HG03108 (cell line): Measurements from ENCODE around the gene PEAK1.
"Not testable (repeated sequence)": the region's sequence is repeated elsewhere in the genome, so short reads cannot be mapped to it uniquely, and the experiment has no call there.

Experiments used
- ATAC-seq: cut with Tn5 transposase; IDR thresholded peaks from one replicate; pipeline ENCODE4 v1.9.1; 2021; ENCODE audit warnings: moderate library complexity; ENCODE audit not compliant: unreplicated experiment

PEAK1 gene

DNA sequence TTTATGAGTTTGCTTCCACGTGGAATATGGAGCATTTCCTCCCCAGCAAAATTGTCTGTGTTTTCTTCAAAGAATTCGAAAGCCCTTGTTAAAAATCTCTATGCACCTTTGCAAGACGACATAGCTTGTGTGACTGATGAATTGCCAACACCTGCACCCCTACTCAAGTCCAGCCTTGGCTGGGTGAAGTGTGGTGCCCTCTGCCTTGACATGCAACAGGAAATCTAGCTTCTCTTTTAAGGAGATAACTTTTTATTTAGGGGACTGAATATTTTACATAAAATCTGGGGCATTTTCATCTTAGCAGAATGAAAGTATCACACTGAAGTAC is 1.4 kb upstream of the PEAK1 start:
- no peak for ATAC-seq

DNA sequence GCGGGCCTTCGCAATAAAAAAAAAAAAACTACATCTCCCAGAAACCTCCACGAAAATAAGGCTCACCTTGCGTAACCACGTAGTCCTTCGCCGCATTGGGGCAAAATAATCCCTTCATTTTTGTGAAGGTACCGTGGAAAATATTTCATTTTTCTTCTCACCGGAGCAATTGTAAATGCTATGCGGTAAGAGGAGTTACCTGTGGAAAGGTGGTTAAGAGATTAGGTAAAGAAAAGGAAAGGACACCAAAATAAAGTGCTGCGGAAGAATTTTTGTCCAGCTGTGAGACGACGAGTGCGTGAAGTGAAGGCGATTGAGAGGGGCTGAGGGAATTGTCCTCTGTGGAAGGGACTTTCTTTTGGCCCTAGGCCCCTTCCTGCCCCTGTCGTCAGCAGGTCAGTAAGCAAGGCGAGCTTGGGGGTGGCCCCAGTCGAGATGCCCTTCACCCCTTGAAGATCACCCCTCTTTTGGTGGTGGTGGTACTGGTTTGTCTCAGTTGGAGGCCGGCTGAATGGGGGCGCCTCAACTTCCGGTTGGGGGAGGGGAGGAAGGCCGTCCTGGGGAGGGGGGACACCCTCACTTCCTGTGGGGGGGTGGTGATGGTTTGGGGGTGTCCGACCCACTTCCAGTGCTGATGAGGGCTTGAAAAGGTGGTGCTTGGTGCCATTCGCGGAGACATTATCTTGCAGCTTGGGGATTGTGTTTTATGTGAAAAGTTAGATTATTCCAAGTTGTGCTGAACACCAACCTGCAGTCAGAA is 886 bp upstream of the PEAK1 start, which contains the start of gene HMG20A:
TSS of gene HMG20A (plus strand) at position 279 of the 760 bp plus-strand sequence. CDS start 37,520 bp downstream, outside the sequence.
- peak; percentile 31 for ATAC-seq

DNA sequence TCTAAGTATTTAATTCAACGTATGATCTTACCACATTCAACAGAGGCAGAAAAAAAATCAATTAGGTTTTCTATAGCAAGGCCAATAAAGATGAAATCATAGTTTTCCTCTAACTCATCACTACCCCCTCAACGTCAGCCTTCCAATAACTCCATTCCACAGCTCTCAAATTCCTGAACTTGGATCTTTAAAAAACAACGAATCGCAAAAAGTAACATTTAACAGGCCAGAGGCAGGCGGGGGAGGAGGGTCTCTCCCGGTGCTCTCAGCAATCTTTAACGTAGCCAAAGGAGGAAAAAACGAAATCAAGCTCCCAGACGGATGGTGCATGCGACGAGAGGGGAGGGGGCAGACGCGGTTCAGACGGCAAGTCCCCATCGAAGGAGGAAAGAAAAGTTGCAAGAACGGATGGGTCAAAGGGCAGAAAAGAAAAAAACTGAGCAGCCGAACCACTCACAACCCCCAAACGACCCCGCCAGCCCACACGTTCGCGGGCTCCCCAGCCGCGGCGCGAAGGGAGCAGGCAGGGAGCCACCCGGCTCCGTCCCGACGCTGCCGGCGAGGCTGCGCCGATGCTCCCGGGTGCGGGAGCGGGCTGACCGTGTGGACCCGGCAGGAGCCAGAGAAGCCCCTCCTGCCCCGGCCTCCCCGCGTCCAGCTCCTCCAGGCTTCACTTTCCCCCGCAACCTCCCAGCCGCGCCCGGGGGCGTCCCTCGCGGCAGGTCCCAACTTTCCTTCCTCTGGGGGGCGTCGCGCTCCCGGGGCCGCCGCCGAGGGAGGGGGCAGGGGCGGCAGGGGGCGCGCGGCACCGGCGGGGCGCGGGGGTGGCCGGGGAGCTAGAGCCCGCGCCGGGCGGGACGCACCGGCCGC is 703 bp downstream of the PEAK1 start:
- ATAC-seq: peak; percentile 20

DNA sequence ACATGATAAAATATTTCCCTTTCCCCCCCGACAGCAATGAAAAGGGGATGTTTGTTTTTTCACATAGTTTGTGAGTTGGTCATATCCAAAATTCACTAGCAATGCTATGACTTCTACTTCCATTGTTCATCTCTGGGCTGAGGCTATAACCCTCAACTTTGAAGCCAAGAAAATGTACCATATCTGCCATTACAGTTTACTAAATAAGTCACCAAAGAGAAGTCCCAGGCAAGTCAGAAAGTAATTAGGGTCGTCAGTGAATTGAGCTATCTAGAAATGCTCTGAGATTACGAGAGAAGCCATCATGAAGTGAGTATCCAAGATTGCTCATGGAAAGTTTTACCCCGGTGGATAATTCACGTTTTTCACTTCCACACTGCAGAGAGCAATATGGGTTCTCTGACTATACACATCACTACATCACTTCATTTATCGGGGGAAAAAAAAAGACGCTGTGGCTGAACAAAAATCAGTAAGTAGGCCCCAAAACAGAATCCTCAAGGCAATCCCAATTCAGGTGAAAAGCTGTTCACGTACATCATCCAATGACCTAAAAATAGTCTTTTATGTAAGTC is 1.4 kb downstream of the PEAK1 start:
- ATAC-seq: no peak

DNA sequence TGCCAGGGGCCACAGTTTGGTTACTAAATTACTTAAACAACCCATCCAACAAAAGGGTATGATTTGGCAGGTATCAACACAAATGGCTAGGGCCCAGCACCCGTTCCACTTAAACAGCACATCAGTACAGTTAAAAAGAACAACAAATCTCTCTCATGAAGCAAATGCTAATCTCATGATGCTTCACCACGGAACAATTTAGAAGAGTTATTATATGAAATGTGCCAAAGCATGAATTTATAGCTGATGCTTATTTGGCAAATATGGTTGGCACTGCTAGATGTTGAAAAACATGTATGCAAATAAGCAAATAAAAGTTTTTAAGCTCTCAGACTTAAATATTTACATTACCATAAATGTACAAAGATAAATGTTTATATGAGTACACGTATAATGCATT is 2.3 kb downstream of the PEAK1 start:
- ATAC-seq: no peak

DNA sequence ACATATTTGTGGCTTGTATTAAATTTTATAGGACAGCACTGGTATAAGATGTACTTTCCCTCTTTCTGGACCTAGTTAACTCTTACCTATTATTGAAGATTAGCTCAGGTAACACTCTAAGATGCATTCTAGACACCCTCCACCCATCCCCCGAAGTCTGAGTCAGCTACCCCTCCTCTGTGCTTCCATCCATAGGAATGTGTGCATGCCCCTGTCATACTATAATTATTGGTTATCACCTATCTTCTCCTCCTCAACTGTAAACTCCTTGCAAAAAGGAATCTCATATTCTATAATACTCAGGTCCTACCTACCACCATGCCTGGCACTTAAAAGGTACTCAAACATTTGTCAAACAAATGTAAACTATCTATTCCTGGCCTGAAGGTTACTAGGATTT is 3.0 kb downstream of the PEAK1 start:
- no peak for ATAC-seq

DNA sequence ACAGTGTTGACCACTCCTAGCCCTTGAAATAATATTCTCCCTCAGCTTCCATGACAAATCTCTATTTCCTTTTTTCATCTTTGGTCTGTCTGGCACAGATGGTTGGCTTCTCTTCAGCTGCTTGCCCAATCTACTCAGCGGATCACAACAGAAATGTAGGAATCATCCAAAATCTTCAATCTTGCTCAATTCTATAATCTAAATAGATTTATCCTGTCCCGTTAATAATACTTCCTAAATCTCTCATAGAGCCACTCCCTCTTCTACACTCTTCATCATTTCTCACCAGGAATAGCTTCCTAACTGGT is 3.8 kb downstream of the PEAK1 start:
- ATAC-seq: no peak

DNA sequence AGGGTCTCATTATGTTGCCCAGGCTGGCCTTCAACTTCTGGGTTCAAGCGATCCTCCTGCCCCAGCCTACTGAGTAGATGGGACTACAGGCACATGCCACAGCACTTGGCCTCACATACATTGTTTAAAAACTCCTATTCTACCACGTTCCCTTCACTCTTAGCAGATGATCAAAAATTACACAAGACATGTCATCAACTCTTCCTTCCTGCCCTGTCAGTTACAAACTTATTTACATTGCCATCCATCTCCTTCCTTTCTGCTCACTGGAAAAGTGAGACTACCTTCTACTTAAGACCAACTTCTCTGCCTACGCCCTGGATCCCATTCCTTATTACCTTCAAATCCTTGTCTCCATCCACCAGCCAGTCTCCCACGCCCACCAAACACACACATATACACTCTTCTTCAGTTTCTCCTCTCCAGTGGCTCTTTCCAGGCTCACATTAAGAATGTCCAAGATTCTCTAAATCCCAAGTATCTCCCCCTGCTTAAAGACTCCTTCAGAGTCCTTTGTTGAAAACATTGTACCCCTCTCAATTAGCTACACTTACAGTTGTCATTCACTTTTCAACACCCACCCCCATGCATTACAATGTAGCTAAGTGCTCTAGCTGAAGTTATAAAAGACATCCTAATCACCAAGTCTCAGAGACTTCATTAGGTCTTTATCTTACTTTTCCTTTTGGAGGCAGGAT is 4.3 kb downstream of the PEAK1 start:
- no peak for ATAC-seq

DNA sequence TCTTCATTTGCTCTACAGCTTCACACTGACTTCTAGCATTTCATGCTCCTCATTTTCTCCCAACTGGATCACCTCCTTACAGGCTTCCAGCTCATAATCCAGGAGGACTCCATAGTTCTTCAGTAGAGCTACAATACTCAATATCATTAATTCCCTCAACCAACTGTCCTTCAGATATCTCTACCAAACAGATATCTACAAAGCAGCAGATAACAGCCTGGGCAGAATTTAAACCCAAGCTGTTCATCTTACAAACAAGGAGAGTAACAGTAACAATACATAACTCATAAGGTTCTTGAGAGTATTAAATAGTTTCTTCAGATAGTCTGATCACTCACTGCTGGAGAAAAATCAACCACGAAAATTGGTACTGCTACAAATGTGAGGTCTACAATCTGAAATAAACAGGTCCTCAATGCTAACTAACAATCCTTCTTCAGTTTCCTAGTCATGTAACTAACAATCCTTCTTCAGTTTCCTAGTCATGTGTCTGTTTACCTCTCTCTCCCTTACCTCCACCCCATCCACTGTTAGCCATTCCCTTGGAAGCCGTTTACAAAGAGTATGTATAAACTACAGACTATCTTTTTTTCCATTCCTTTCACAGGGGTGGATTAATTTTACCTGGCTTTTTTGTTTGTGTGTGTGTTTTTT is 5.0 kb downstream of the PEAK1 start:
- ATAC-seq: no peak

DNA sequence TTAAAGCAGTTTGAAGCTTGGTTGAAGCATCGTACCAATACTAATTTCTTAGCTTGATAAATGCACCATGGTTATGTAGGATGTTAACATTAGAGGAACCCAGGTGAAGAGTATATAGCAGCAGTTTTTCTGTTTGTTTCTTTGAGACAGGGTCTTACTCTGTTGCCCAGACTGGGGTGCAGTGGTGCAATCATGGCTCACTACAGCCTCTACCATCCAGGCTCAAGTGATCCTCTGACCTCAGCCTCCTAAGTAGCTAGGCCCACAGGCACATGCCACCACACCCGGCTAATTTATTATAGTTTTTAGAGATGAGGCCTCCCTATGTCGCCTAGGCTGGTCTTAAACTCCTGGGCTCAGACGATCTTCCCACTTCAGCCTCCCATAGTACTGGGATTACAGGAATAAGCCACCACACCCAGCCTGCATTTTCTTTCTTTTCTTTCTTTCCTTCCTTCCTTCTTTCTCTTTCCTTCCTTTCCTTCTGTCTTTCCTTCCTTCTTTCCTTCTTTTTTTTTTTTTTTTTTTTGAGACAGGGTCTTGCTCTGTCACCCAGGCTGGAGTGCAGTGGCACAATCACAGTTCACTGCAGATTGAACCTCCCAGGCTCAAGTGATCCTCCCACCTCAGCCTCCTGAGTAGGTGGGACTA is 6.1 kb downstream of the PEAK1 start:
- no peak for ATAC-seq

DNA sequence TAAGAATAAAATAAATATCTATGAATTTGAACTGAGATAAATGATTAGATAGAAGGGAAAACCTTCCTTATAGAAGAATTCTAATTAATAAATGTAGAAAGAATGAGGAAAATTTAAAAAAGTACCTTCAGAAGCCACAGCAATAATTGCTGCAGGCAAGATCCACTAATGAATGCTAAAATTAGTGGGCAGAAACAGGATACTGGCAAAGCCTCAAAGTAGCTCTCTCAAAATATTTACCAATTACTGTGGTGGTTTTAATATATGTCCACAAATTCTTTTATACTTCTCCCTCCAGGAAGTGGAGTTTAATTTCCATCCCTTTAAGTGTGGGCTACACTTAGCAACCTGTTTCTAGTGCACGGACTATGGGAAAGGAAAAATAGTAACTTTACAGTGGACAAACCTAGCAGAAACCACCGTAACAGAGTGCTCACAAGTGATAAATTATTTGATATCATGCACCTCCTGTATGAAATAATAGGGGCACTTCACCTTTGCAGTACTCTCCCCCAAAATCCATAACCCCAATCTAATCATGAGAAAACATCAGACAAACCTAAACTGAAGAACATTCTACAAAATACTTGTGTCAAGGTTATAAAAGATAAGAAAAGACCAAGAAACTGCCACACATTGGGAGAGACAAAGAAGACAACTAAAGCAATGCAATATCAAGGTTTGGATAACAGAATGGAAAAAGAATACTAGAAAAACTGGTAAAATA is 6.8 kb downstream of the PEAK1 start:
- no peak for ATAC-seq

DNA sequence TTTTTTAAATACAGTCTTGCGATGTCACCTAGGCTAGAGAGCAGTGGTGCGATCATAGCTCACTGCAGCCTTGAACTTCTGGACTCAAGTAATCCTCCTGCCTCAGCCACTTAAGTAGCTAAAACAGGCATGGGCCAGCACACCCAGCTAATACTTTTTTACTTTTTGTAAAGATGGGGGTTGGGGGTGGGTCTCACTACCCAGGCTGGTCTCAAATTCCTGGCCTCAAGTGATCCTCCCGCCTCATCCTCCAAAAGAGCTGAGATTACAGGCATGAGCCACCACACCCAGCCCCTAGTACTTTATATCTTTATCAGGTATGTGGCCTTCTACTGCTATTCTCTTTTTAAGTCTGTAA is 8.3 kb downstream of the PEAK1 start:
- ATAC-seq: no peak

DNA sequence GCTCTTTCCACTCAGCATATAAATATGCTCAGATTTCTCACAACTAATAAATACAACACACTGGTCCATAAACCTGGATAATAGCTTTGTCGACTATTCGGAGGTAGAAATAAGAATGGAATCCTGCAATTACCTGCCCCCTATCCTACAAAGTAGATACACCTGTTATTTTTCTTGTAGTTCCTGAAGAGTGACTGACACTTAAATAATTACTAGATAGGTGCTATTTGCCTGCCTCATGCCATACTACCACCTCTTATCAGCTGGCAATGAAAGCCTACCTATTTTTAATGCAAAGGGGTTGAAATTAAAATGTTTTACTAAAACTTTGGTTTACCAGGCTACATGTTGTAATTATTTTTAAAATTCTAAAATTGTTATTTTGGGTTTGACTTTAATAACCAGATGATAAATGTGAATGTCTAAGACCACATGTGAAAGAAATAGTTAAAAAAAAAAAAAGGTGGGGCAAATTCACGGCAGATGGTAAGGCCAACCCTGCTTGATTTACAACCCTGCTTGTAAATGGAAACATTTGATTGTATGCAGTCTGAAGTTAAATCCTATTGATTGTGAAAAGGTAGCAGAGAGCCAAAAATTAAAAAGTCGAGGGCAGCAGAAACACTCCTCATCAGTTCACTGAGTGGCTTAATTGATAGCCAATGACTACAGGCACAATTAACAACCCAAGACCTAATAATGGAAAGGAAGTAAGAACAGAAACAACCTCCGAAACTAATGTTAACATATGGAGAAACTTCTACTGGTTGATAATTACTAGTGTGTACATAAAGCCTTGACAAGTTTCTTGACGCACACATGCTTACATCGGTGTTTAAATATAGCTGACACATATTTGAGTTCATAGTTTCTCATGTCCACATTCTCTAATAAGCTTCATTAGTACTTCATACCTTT is 8.9 kb downstream of the PEAK1 start:
- ATAC-seq: no peak

DNA sequence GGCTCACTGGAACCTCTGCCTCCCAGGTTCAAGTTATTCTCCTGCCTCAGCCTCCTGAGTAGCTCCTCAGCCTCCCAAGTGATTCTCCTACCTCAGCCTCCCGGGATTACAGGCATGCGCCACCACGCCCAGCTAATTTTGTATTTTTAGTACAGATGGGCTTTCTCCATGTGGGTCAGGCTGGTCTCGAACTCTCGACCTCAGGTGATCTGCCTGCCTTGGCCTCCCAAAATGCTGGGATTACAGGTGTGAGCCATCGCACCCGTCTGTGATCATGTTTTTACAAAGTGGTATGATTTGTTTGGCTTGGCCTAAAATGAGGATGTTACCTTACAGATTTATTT is 9.8 kb downstream of the PEAK1 start:
- not testable (repeated sequence) for ATAC-seq

DNA sequence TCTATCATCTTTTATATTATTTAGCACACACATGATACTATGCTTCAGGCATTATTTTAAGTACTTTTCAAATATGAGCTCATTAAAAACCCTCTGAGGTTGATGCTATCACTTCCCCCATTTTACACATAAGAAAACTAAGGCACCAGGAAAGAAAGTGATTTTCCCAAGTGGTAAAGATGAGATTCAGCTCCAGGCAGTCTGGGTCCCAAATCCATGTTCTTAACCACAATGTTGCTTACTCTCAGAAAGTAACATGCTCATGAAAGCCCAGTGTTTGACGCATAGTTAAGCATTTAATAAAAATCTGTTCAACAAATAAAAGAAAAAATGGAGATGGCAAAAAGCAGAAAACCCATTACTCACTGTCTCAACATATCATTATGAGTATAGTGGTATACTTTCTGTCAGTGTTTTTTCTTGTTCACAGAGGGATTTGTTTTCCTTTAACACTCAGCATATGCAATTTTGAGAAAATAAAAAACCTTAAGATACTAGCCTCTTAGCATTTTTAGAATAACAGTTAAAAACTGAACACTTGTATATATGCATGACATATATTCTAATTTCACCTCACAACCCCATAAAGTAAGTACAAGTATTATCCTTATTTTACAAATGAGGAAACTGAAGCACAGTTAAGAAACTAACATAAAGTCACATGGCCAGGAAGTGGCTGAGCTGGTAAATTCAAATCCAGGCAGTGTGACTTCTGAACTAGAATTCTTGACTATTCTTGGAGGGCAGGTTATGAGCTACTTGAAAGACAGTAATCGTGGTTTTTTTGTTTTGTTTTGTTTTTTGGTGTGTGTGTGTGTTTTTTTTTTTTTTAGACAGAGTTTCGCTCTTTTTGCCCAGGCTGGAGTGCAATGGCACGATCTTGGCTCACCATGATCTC is 10.4 kb downstream of the PEAK1 start:
- ATAC-seq: no peak

DNA sequence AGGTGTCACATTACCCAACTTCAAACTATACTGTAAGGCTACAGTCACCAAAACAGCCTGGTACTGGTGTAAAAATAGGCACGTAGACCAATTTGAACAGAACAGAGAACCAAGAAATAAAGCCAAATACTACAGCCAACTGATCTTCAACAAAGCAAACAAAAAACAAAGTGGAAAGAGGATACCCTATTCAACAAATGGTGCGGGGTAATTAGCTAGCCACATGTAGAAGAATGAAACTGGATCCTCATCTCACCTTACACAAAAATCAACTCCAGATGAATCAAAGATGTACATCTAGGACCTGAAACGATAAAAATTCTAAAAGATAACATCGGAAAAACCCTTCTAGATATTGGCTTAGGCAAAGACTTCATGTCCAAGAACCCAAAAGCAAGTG is 13.1 kb downstream of the PEAK1 start:
- ATAC-seq: no peak

DNA sequence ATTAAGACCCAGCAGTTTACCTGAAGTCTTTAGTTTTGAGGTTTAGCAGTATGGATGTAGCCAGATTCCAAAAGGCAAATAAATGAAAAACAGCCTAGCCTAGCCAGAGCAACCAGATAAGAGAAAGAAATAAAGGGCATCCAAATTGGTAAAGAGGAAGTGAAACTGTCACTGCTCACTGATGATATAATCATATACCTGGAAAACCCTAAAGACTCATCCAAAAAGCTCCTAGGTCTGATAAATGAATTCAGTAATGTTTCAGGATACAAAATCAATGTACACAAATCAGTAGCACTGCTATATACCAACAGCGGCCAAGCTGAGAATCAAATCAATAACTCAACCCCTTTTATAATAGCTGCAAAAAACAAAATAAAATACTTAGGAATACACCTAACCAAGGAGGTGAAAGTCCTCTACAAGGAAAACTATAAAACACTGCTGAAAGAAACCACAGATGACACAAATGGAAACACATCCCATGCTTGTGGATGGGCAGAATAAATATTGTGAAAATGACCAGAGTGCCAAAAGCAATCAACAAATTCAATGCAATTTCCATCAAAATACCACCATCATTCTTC is 13.6 kb downstream of the PEAK1 start:
- not testable (repeated sequence) for ATAC-seq
